ENCODE results near the gene TAAR5. TPM values are rescaled to one million over a fixed set of nuclear protein-coding genes. Genes with fewer than 3 reads are reported as not detected.
"Not testable (repeated sequence)": the region's sequence is repeated elsewhere in the genome, so short reads cannot be mapped to it uniquely, and the experiment has no call there.

Gene TAAR5
- total RNA-seq, 1 donor from 2014 or later, result not detected

DNA sequence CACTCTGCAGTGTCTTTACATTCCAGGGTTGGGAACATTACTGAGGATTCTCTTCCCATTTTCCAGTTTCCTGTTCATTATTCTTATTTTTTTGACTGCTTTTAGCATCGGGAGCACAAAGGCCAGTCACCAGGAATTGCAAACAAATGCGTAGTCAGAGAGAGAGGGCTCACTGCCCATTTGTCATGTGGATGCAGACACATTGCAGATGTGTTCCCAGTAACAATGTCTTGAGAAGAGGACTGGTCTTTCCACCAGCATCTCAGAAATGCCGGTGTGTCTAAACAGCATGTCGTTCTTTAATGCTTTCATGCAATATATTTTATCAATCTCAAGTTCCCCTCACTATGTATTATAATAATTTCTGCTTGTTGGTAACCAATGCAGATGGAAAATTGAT is 20.4 kb downstream of the TAAR5 start:
- H3K36me3 ChIP-seq, result no peaks in the 10 kb centered on the region
- DNase-seq, result no peak
- H3K4me3 ChIP-seq, result no peak overlapping the region
- intact Hi-C loops (cut with micrococcal nuclease), result no loop called here
- TF ChIP-seq, protein P1, sequence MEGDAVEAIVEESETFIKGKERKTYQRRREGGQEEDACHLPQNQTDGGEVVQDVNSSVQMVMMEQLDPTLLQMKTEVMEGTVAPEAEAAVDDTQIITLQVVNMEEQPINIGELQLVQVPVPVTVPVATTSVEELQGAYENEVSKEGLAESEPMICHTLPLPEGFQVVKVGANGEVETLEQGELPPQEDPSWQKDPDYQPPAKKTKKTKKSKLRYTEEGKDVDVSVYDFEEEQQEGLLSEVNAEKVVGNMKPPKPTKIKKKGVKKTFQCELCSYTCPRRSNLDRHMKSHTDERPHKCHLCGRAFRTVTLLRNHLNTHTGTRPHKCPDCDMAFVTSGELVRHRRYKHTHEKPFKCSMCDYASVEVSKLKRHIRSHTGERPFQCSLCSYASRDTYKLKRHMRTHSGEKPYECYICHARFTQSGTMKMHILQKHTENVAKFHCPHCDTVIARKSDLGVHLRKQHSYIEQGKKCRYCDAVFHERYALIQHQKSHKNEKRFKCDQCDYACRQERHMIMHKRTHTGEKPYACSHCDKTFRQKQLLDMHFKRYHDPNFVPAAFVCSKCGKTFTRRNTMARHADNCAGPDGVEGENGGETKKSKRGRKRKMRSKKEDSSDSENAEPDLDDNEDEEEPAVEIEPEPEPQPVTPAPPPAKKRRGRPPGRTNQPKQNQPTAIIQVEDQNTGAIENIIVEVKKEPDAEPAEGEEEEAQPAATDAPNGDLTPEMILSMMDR (IDR thresholded peaks at IDR 0.05; ENCODE audit: borderline replicate concordance), result no peak
- H3K27me3 ChIP-seq (ENCODE audit: low read depth), result peaks cover 47% of the 10 kb centered on the region
- no peaks in the 10 kb centered on the region for H3K9me3 ChIP-seq (replicated peaks)
- no peaks in the 10 kb centered on the region for H3K4me1 ChIP-seq
- H3K27ac ChIP-seq (replicated peaks), result no peak overlapping the region

DNA sequence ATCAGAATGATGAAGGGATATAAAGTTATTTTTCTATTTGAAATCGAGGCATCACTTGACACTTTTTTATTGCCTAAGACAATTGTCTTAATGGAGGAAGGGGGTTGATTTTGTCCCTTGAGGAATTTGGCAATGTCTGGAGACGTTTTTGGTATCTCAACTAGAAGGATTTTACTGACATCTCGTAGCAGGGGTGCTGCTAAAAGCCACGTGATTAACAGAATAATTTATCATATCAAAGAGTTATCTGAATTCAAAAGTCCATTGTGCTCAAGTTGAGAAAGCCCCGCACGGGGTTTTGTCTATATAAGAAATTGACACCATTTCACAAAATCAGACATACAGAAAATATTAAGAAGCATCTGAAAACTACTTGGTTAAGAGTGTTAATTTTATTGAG is 20.9 kb downstream of the TAAR5 start:
- no peak overlapping the region for H3K4me3 ChIP-seq
- no peaks in the 10 kb centered on the region for H3K36me3 ChIP-seq
- H3K27me3 ChIP-seq (ENCODE audit: low read depth), result peaks cover 53% of the 10 kb centered on the region
- no peaks in the 10 kb centered on the region for H3K9me3 ChIP-seq (replicated peaks)
- no peaks in the 10 kb centered on the region for H3K4me1 ChIP-seq
- intact Hi-C loops (cut with micrococcal nuclease), result no loop called here
- no peak for DNase-seq
- H3K27ac ChIP-seq (replicated peaks), result no peak overlapping the region
- TF ChIP-seq, protein P1 (IDR thresholded peaks at IDR 0.05; ENCODE audit: borderline replicate concordance), result no peak

DNA sequence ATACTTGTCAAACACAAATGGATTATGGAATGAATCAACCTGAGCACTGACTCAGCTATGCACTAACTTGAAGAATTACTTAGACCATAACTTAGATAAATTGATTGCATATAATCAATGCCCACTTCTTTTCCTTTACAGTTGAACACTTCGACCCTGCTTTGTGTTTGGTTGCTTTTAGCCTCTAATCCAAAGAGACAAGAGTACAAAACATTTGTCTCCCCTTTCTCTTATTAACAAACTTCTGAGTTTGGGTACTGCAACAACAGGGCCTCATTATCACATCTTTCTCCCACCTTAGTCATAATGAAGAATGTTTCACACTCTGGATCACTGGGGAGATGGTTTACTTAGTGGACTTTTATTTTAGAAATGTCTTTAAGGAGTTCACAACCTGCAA is 22.0 kb downstream of the TAAR5 start:
- Histone ChIP-seq H3K4me3 (no peak overlapping the region), H3K27me3 (ENCODE audit: low read depth) (peaks cover 56% of the 10 kb centered on the region)

DNA sequence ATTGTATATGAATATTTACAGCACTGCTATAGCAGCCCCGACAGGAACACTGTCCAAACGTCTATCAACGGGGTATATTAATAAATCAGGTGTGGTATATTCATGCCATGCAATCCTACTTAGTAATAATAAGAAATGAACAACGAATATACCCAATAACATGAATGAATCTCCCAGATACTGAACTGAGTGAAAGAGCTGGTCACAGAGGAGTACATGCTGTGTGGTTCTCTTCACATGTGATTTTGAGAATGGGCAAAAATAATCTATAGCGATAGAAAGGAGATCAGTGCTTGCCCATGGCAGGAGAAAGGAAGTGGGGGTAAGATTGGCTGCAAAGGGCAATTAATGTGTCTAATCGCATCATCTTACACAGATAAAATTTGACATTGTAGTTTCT is 23.1 kb downstream of the TAAR5 start:
- DNase-seq, result no peak
- no peaks in the 10 kb centered on the region for H3K9me3 ChIP-seq (replicated peaks)
- no peak overlapping the region for H3K27ac ChIP-seq (replicated peaks)
- TF ChIP-seq, protein P1 (IDR thresholded peaks at IDR 0.05; ENCODE audit: borderline replicate concordance), result no peak
- H3K4me3 ChIP-seq, result no peak overlapping the region
- intact Hi-C loops (cut with micrococcal nuclease), result no loop called here
- no peaks in the 10 kb centered on the region for H3K36me3 ChIP-seq
- peaks cover 57% of the 10 kb centered on the region for H3K27me3 ChIP-seq (ENCODE audit: low read depth)
- H3K4me1 ChIP-seq, result no peaks in the 10 kb centered on the region

More for the DNA sequence above, 22.0 kb downstream of the TAAR5 start:
- H3K9me3 ChIP-seq (replicated peaks), result no peaks in the 10 kb centered on the region
- no peaks in the 10 kb centered on the region for H3K36me3 ChIP-seq
- no peak for DNase-seq
- H3K27ac ChIP-seq (replicated peaks), result no peak overlapping the region
- intact Hi-C loops (cut with micrococcal nuclease), result no loop called here
- TF ChIP-seq, protein P1 (IDR thresholded peaks at IDR 0.05; ENCODE audit: borderline replicate concordance), result no peak
- no peaks in the 10 kb centered on the region for H3K4me1 ChIP-seq

DNA sequence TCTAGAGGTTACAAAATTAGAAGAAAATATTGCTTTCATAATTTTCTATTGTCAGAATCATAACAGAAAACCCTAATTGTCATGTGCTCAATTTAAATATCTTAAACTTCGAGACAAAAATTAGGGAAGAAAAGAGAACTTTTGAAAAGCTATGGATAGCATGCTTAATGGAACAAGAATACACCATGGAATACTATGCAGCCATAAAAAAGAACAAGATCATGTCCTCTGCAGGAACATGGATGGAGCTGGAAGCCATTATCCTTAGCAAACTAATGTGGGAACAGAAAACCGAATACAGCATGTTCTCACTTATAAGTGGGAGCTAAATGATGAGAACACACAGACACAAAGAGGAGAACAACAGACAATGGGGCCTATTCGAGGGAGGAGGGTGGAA is 29.5 kb downstream of the TAAR5 start:
- H3K36me3 ChIP-seq; H3K4me3 ChIP-seq; intact Hi-C loops (cut with micrococcal nuclease); H3K9me3 ChIP-seq (replicated peaks); H3K4me1 ChIP-seq; DNase-seq; H3K27ac ChIP-seq (replicated peaks): not testable (repeated sequence)
- peaks cover 69% of the 10 kb centered on the region for H3K27me3 ChIP-seq (ENCODE audit: low read depth)

DNA sequence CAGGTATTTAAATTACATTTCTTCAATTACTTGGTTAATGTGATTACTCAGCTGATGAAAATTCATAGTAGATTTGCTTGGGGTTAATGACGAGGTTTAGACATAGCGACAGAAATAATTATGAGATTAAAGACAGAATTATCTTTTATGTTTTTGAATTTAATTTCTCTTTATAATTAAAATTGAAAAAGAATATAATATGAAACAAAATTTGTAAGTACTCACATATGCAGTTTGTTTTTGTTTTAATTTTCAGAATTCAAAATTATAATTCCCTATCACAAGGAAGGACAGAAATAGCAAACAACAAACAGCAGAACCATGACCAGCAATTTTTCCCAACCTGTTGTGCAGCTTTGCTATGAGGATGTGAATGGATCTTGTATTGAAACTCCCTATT is 37.2 kb downstream of the TAAR5 start, which contains the start of gene TAAR8:
TSS of gene TAAR8 (plus strand) at position 301 of the 400 bp plus-strand sequence. CDS start at position 322, 21 bp downstream.
- TF ChIP-seq, protein P1 (IDR thresholded peaks at IDR 0.05; ENCODE audit: borderline replicate concordance), result no peak
- Histone ChIP-seq H3K27me3 (ENCODE audit: low read depth) (peaks cover 42% of the 10 kb centered on the region), H3K4me3 (no peak within 1 kb of the TSS), H3K27ac (replicated peaks) (no peak within 1 kb of the TSS), H3K36me3 (no peaks in the 10 kb centered on the region), H3K9me3 (replicated peaks) (no peaks in the 10 kb centered on the region), H3K4me1 (no peaks in the 10 kb centered on the region)
- intact Hi-C loops (cut with micrococcal nuclease), result no loop called here
- no peak for DNase-seq

All from left ventricle myocardium inferior (tissue), 1 donor.